HEK293 (cell line): Measurements from ENCODE around the gene DNASE1L3.

Experiments
- CTCF ChIA-PET: fragments of 350-600 bp; formaldehyde crosslinking; extraction: SDS; loops from one replicate; lab custom pipeline; 2021; ENCODE audit warnings: antibody characterized with exemption; lab: Yijun Ruan, JAX
- POLR2A ChIA-PET: fragments of 300-600 bp; formaldehyde crosslinking; extraction: SDS; loops from one replicate; lab custom pipeline; 2020; ENCODE audit warnings: antibody characterized with exemption, inconsistent platforms; lab: Yijun Ruan, JAX
- H3K27ac ChIP-seq: fragments of 200-500 bp; sonication (Bioruptor generic); 2 replicates; pipeline ENCODE4 v1.5.1; 2014; ENCODE audit warnings: low read depth, low read length, control low read depth, inconsistent platforms; ENCODE audit errors: extremely low read depth
- H3K36me3 ChIP-seq, 2 experiments: fragments of 200-500 bp in 1 of 2; sonication (Bioruptor generic) in 1 of 2; 1 replicate in 1 of 2; 2 replicates in 1 of 2; pipeline ENCODE4 v1.5.1; 2014 to 2017; ENCODE audit warnings: inconsistent platforms in 2 of 2, low read length in 2 of 2; ENCODE audit not compliant: control insufficient read depth in 2 of 2, insufficient read depth in 1 of 2
- H3K4me1 ChIP-seq: fragments of 200-500 bp; sonication (Bioruptor generic); 2 replicates; pipeline ENCODE4 v1.5.1; 2014; ENCODE audit warnings: mild to moderate bottlenecking, low read length, inconsistent platforms; ENCODE audit not compliant: control insufficient read depth, insufficient read depth
- H3K4me3 ChIP-seq: 2 replicates; pipeline ENCODE4 v1.5.1; 2011; ENCODE audit warnings: low read depth, mild to moderate bottlenecking, control low read depth, low read length, moderate library complexity
- H3K9me3 ChIP-seq: fragments of 200-500 bp; sonication (Bioruptor generic); 2 replicates; pipeline ENCODE4 v1.5.1; 2014; ENCODE audit warnings: low read depth, low read length, inconsistent platforms; ENCODE audit not compliant: control insufficient read depth, insufficient read depth
- CTCF ChIP-seq: fragments of 450-650 bp; formaldehyde crosslinking; IDR thresholded peaks from 2 replicates; pipeline ENCODE4 v1.5.1; 2016; ENCODE audit warnings: missing biosample characterization, missing genetic modification characterization
- HOXD13 ChIP-seq: sonication (generic); formaldehyde crosslinking; IDR thresholded peaks from 2 replicates; pipeline ENCODE4 v1.8.0; 2022; ENCODE audit warnings: missing genetic modification reagents, borderline replicate concordance
- OSR2 ChIP-seq: fragments of 450-650 bp; formaldehyde crosslinking; IDR thresholded peaks from 2 replicates; pipeline ENCODE4 v1.5.1; 2016; ENCODE audit warnings: missing biosample characterization, missing genetic modification characterization
- OVOL3 ChIP-seq: fragments of 450-650 bp; formaldehyde crosslinking; IDR thresholded peaks from 2 replicates; pipeline ENCODE4 v1.5.1; 2016; ENCODE audit warnings: missing biosample characterization, missing genetic modification characterization
- PRDM4 ChIP-seq: fragments of 450-650 bp; formaldehyde crosslinking; IDR thresholded peaks from 2 replicates; pipeline ENCODE4 v1.5.1; 2017; ENCODE audit warnings: missing biosample characterization, missing genetic modification characterization
- SCRT1 ChIP-seq: fragments of 450-650 bp; formaldehyde crosslinking; IDR thresholded peaks from 2 replicates; pipeline ENCODE4 v1.5.1; 2016; ENCODE audit warnings: missing biosample characterization, missing genetic modification characterization, borderline replicate concordance
- TCF7L2 ChIP-seq: IDR thresholded peaks from 2 replicates; pipeline ENCODE4 v1.6.1; 2011; ENCODE audit warnings: low read depth, mild to moderate bottlenecking, inconsistent platforms, low read length, moderate library complexity, borderline replicate concordance
- YY1 ChIP-seq: fragments of 450-650 bp; formaldehyde crosslinking; IDR thresholded peaks from 2 replicates; pipeline ENCODE4 v1.5.1; 2018; ENCODE audit warnings: missing biosample characterization, missing genetic modification characterization
- ZBTB21 ChIP-seq: fragments of 450-650 bp; formaldehyde crosslinking; IDR thresholded peaks from 2 replicates; pipeline ENCODE4 v1.5.1; 2017; ENCODE audit warnings: missing biosample characterization, missing genetic modification characterization
- ZNF23 ChIP-seq: fragments of 450-650 bp; formaldehyde crosslinking; IDR thresholded peaks from 2 replicates; pipeline ENCODE4 v1.5.1; 2016; ENCODE audit warnings: missing biosample characterization, missing genetic modification characterization, borderline replicate concordance
- ZNF280C ChIP-seq: fragments of 450-650 bp; formaldehyde crosslinking; IDR thresholded peaks from 2 replicates; pipeline ENCODE4 v1.5.1; 2016; ENCODE audit warnings: missing biosample characterization, missing genetic modification characterization
- ZNF311 ChIP-seq: fragments of 450-650 bp; formaldehyde crosslinking; IDR thresholded peaks from 2 replicates; pipeline ENCODE4 v1.5.1; 2017; ENCODE audit warnings: missing biosample characterization, missing genetic modification characterization, borderline replicate concordance
- ZNF488 ChIP-seq: fragments of 450-650 bp; formaldehyde crosslinking; IDR thresholded peaks from 2 replicates; pipeline ENCODE4 v1.5.1; 2016; ENCODE audit warnings: missing biosample characterization, missing genetic modification characterization
- ZNF530 ChIP-seq: fragments of 450-650 bp; formaldehyde crosslinking; IDR thresholded peaks from 2 replicates; pipeline ENCODE4 v1.5.1; 2016; ENCODE audit warnings: low read depth, missing biosample characterization, missing genetic modification characterization
- ZNF645 ChIP-seq: fragments of 450-650 bp; formaldehyde crosslinking; IDR thresholded peaks from 2 replicates; pipeline ENCODE4; 2016; ENCODE audit warnings: missing biosample characterization, missing genetic modification characterization
- ZNF792 ChIP-seq: fragments of 450-650 bp; formaldehyde crosslinking; IDR thresholded peaks from 2 replicates; pipeline ENCODE4 v1.5.1; 2016; ENCODE audit warnings: missing biosample characterization, missing genetic modification characterization
- ZXDB ChIP-seq: fragments of 450-650 bp; formaldehyde crosslinking; IDR thresholded peaks from 2 replicates; pipeline ENCODE4 v1.5.1; 2016; ENCODE audit warnings: missing biosample characterization, missing genetic modification characterization

DNASE1L3 gene

GRCh38 chr3:58192069-58192468 lies 18.7 kb downstream of the DNASE1L3 start:
- no peaks in the 10 kb centered on the region; the same call in 1 of the 2 replicates for H3K4me1 ChIP-seq
- ChIA-PET CTCF (no interaction called here), POLR2A (no interaction called here)
- no peak overlapping the region for H3K4me3 ChIP-seq
- no peak for TF ChIP-seq ZNF530
- TF ChIP-seq TCF7L2: no peak
- TF ChIP-seq YY1: no peak
- TF ChIP-seq OSR2 (tag by site-specific recombination): no peak
- no peak for TF ChIP-seq ZNF280C (tag by site-specific recombination)
- TF ChIP-seq ZBTB21 (tag by site-specific recombination): no peak
- no peaks in the 10 kb centered on the region for H3K36me3 ChIP-seq
- no peak overlapping the region for H3K27ac ChIP-seq
- H3K9me3 ChIP-seq: no peaks in the 10 kb centered on the region

- H3K36me3 ChIP-seq: no peaks in the 10 kb centered on the region
- no peak for TF ChIP-seq HOXD13 (CRISPR knock-in tag)
- TF ChIP-seq CTCF: no peak
- no peak for TF ChIP-seq PRDM4 (tag by site-specific recombination)
- no peak for TF ChIP-seq SCRT1
- no peak for TF ChIP-seq ZNF645 (tag by site-specific recombination)
- TF ChIP-seq ZNF311 (tag by site-specific recombination): no peak
- H3K4me1 ChIP-seq: no peaks in the 10 kb centered on the region; the same call in 1 of the 2 replicates
- no peak overlapping the region for H3K4me3 ChIP-seq
- POLR2A ChIA-PET: interaction anchor here (0.7 kb wide), 1 partner anchor 42 kb away, joined by 9 read pairs; no protein-coding TSS in a partner anchor
- CTCF ChIA-PET: no interaction called here
- no peaks in the 10 kb centered on the region for H3K9me3 ChIP-seq
- H3K27ac ChIP-seq: no peak overlapping the region
Observed at GRCh38 chr3:58191361-58191991, 19.3 kb downstream of the DNASE1L3 start.

GRCh38 chr3:58190882-58191281 lies 19.9 kb downstream of the DNASE1L3 start:
- Histone ChIP-seq H3K9me3 (no peaks in the 10 kb centered on the region), H3K27ac (no peak overlapping the region), H3K4me3 (no peak overlapping the region), H3K4me1 (no peaks in the 10 kb centered on the region; the same call in 1 of the 2 replicates), H3K36me3 (no peaks in the 10 kb centered on the region)
- ChIA-PET POLR2A (interaction anchor here (0.7 kb wide), 1 partner anchor 43 kb away, joined by 9 read pairs; no protein-coding TSS in a partner anchor), CTCF (interaction anchor here (0.6 to 1.1 kb wide), 3 partner anchors 17 to 228 kb away, joined by 3 to 4 read pairs (median 3); partner anchors contain the start of genes HTD2 and RPP14)
- TF ChIP-seq ZNF645 (tag by site-specific recombination) (no peak), ZNF792 (tag by site-specific recombination) (no peak), ZNF488 (no peak), ZNF23 (no peak), OVOL3 (no peak), CTCF (no peak), ZXDB (tag by site-specific recombination) (no peak)
